Measurements from ENCODE around the gene OR10H5. TPM values are rescaled to one million over a fixed set of nuclear protein-coding genes. Genes with fewer than 3 reads are reported as not detected.
A peak's percentile ranks its signal among the peaks of the same experiment; 100 is the strongest.
"Not testable (repeated sequence)": the region's sequence is repeated elsewhere in the genome, so short reads cannot be mapped to it uniquely, and the experiment has no call there.

The OR10H5 gene
- total RNA-seq, 1 experiment from 2014 or later, result not detected

- not testable (repeated sequence) for H3K27ac ChIP-seq; H3K4me1 ChIP-seq (replicated peaks); H3K9me3 ChIP-seq (replicated peaks); H3K4me3 ChIP-seq; H3K36me3 ChIP-seq; DNase-seq (ENCODE audit: low read depth in 1 of 2, low spot score in 2 of 2); H3K27me3 ChIP-seq (replicated peaks)
These were observed 41.3 kb downstream of the OR10H5 start for GRCh38 chr19:15828611-15829305.

- Histone ChIP-seq H3K27ac (no peak overlapping the region), H3K4me1 (replicated peaks) (no peaks in the 10 kb centered on the region), H3K9me3 (replicated peaks) (no peaks in the 10 kb centered on the region), H3K36me3 (no peaks in the 10 kb centered on the region), H3K27me3 (replicated peaks) (peaks cover 6% of the 10 kb centered on the region; the same call in 1 of the 2 replicates), H3K4me3 (no peak overlapping the region)
- no peak for DNase-seq (ENCODE audit: low read depth in 1 of 2, low spot score in 2 of 2)
These were observed 41.8 kb downstream of the OR10H5 start for GRCh38 chr19:15829306-15829698.

GRCh38 chr19:15829786-15830185 lies 42.3 kb downstream of the OR10H5 start:
- Histone ChIP-seq H3K4me3 (no peak overlapping the region), H3K27ac (no peak overlapping the region), H3K27me3 (replicated peaks) (peaks cover 6% of the 10 kb centered on the region; the same call in 1 of the 2 replicates), H3K4me1 (replicated peaks) (no peaks in the 10 kb centered on the region), H3K36me3 (no peaks in the 10 kb centered on the region), H3K9me3 (replicated peaks) (no peaks in the 10 kb centered on the region)
- no peak for DNase-seq (ENCODE audit: low read depth in 1 of 2, low spot score in 2 of 2)

- H3K27me3 ChIP-seq (replicated peaks), result peaks cover 6% of the 10 kb centered on the region; the same call in 1 of the 2 replicates
- no peak overlapping the region for H3K27ac ChIP-seq
- H3K4me1 ChIP-seq (replicated peaks), result 0 out of 2 replicates have a peak, but pooled peaks cover 6% of the 10 kb centered on the region
- no peaks in the 10 kb centered on the region for H3K9me3 ChIP-seq (replicated peaks)
- no peak overlapping the region for H3K4me3 ChIP-seq
- DNase-seq (ENCODE audit: low read depth in 1 of 2, low spot score in 2 of 2), result no peak
- no peaks in the 10 kb centered on the region for H3K36me3 ChIP-seq
These were observed 44.2 kb downstream of the OR10H5 start for GRCh38 chr19:15831626-15832025.

- not testable (repeated sequence) for H3K27me3 ChIP-seq (replicated peaks); DNase-seq (ENCODE audit: low read depth in 1 of 2, low spot score in 2 of 2); H3K4me3 ChIP-seq; H3K36me3 ChIP-seq; H3K27ac ChIP-seq; H3K9me3 ChIP-seq (replicated peaks); H3K4me1 ChIP-seq (replicated peaks)
These were observed 46.8 kb downstream of the OR10H5 start for GRCh38 chr19:15834232-15834631.

- H3K27me3 ChIP-seq (replicated peaks); H3K4me1 ChIP-seq (replicated peaks); DNase-seq (ENCODE audit: low read depth in 1 of 2, low spot score in 2 of 2); H3K27ac ChIP-seq; H3K36me3 ChIP-seq; H3K9me3 ChIP-seq (replicated peaks): not testable (repeated sequence)
- H3K4me3 ChIP-seq, result peak overlapping the region; percentile 61
These were observed 48.3 kb downstream of the OR10H5 start for GRCh38 chr19:15835565-15836329.

GRCh38 chr19:15836330-15837220 lies 49.1 kb downstream of the OR10H5 start:
- Histone ChIP-seq H3K9me3 (replicated peaks) (no peaks in the 10 kb centered on the region), H3K36me3 (no peaks in the 10 kb centered on the region), H3K4me3 (peak overlapping the region; percentile 61), H3K27me3 (replicated peaks) (no peaks in the 10 kb centered on the region), H3K4me1 (replicated peaks) (0 out of 2 replicates have a peak, but pooled peaks cover 6% of the 10 kb centered on the region), H3K27ac (peak overlapping the region; percentile 88)
- DNase-seq (ENCODE audit: low read depth in 1 of 2, low spot score in 2 of 2), result peak; percentile 91 to 94

- Histone ChIP-seq H3K27ac (peak overlapping the region; percentile 88; the same call in 1 of the 2 replicates), H3K4me1 (replicated peaks) (0 out of 2 replicates have a peak, but pooled peaks cover 6% of the 10 kb centered on the region)
- no peak for DNase-seq (ENCODE audit: low read depth in 1 of 2, low spot score in 2 of 2)
These were observed 49.8 kb downstream of the OR10H5 start for GRCh38 chr19:15837221-15837731.

GRCh38 chr19:15838351-15838750 lies 50.9 kb downstream of the OR10H5 start:
- no peak overlapping the region for H3K27ac ChIP-seq
- H3K4me1 ChIP-seq (replicated peaks), result 0 out of 2 replicates have a peak, but pooled peaks cover 6% of the 10 kb centered on the region
- H3K9me3 ChIP-seq (replicated peaks), result no peaks in the 10 kb centered on the region
- peaks cover 2% of the 10 kb centered on the region; the same call in 1 of the 2 replicates for H3K27me3 ChIP-seq (replicated peaks)
- H3K4me3 ChIP-seq, result no peak overlapping the region
- H3K36me3 ChIP-seq, result no peaks in the 10 kb centered on the region
- no peak for DNase-seq (ENCODE audit: low read depth in 1 of 2, low spot score in 2 of 2)

More at GRCh38 chr19:15837221-15837731, 49.8 kb downstream of the OR10H5 start:
- no peaks in the 10 kb centered on the region for H3K36me3 ChIP-seq
- peak overlapping the region; percentile 61 for H3K4me3 ChIP-seq
- H3K27me3 ChIP-seq (replicated peaks), result no peaks in the 10 kb centered on the region
- H3K9me3 ChIP-seq (replicated peaks), result no peaks in the 10 kb centered on the region

- H3K4me3 ChIP-seq; H3K27me3 ChIP-seq (replicated peaks); H3K9me3 ChIP-seq (replicated peaks); DNase-seq (ENCODE audit: low read depth in 1 of 2, low spot score in 2 of 2); H3K27ac ChIP-seq; H3K36me3 ChIP-seq; H3K4me1 ChIP-seq (replicated peaks): not testable (repeated sequence)
These were observed 52.4 kb downstream of the OR10H5 start for GRCh38 chr19:15839888-15840287.

- 0 out of 2 replicates have a peak, but pooled peaks cover 6% of the 10 kb centered on the region for H3K4me1 ChIP-seq (replicated peaks)
- peaks cover 7% of the 10 kb centered on the region; the same call in 1 of the 2 replicates for H3K27me3 ChIP-seq (replicated peaks)
- H3K4me3 ChIP-seq, result no peak overlapping the region
- no peak overlapping the region for H3K27ac ChIP-seq
- no peaks in the 10 kb centered on the region for H3K9me3 ChIP-seq (replicated peaks)
- DNase-seq (ENCODE audit: low read depth in 1 of 2, low spot score in 2 of 2), result no peak
- no peaks in the 10 kb centered on the region for H3K36me3 ChIP-seq
These were observed 53.4 kb downstream of the OR10H5 start for GRCh38 chr19:15840833-15841232.

GRCh38 chr19:15841875-15842569 lies 54.6 kb downstream of the OR10H5 start:
- Histone ChIP-seq H3K4me1 (replicated peaks) (no peaks in the 10 kb centered on the region), H3K27me3 (replicated peaks) (peaks cover 7% of the 10 kb centered on the region; the same call in 1 of the 2 replicates), H3K9me3 (replicated peaks) (no peaks in the 10 kb centered on the region), H3K27ac (no peak overlapping the region), H3K36me3 (no peaks in the 10 kb centered on the region), H3K4me3 (no peak overlapping the region)
- DNase-seq (ENCODE audit: low read depth in 1 of 2, low spot score in 2 of 2), result no peak
